NCI-H146 (cell line): ENCODE results near the gene CBFA2T3.

Experiments
- DNase-seq: peaks from one replicate; lab custom pipeline; 2025; lab: John Stamatoyannopoulos, UW

The CBFA2T3 gene

DNA sequence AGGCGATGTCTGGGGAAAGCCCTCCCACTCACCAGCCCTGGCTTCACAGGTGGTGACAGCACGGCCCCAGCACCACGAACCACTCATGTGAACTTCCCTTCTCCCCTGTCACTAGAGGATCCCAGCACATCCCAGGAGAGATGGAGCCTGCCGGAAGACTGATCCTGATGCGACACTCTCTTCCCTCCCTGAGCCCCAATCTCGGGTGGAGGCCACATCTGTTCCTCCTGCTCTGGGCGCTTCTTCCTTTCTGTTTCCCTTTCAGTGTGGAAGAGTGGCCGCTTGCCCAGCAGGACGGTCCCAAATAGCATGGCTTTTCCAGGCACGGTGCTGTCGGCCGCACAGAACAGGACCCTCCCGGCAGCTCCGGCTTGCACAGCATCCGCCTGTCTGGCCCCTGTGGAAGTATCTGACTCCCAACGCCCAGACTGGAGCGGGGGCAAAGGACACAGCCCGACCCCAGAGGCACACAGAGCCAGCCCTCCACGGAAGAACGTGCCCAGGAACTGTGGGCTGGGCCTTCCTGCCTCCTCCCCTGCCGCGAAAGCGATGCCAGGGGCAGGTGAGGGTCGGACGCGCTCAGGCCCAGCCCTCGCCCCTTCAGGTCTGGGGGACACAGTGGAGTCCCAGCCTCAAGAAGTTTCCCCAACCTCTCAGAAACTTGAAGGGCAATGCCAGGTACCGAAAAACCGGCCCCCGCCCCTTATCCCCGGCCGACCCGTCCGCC is 37.6 kb downstream of the CBFA2T3 start:
- no peak for DNase-seq

DNA sequence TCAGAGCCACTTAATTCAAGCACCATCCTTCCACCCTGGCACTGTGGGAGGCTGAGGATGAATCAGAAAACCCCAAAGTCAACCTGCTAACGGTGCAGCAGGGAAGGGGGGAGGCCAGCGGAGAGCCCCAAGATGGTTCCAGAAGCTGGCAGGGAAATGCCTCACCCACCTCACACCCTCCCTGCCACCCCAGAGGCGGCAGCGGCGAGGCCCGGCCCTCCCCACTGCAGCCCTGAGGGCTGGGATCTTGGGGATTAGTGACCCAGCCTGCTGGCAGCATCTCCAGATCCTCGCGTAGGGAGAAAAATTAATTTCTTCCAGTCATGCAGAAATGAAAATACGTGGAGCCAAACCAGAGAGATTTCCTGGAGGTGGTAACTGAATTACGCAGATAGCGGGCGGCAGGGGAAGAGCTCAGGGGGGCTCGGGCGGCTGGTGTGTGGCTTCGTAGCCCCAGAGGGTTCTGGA is 38.2 kb downstream of the CBFA2T3 start:
- DNase-seq, result no peak

GRCh38 chr16:88938119-88938776 is 38.8 kb downstream of the CBFA2T3 start:
- no peak for DNase-seq

GRCh38 chr16:88937206-88937621 is 39.8 kb downstream of the CBFA2T3 start:
- no peak for DNase-seq

DNA sequence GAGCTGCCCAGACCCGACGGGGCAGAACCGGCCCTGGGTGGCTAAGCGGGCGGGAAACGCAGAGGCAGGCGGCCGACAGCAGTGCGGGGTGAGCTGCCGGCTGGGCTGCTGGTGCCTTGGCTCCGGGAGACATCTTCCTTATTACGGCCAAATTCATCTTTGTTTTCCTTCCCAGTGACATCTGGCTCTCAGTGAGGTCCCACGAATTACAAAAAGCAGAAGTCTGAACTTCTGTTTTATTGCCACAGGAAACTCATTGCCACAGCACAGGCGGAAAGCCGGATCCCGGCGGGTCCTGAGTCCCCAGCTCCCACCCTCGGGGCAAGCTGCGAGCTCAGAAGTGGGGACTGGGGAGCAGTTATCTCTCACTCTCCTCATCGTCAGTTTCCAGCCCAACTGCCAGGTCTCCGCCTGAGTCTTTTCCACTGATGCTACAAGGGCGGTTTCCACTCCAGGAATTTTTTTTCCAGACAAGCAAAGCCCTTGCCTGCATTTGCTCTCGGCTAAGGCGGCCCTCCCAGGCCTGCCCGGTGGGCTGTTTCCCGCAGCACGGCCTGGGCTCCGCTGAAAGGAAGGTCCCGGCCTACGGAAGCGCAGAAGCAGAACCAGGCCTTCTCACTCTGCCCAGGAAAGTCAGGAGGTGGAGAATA is 40.3 kb downstream of the CBFA2T3 start:
- DNase-seq, result no peak

DNA sequence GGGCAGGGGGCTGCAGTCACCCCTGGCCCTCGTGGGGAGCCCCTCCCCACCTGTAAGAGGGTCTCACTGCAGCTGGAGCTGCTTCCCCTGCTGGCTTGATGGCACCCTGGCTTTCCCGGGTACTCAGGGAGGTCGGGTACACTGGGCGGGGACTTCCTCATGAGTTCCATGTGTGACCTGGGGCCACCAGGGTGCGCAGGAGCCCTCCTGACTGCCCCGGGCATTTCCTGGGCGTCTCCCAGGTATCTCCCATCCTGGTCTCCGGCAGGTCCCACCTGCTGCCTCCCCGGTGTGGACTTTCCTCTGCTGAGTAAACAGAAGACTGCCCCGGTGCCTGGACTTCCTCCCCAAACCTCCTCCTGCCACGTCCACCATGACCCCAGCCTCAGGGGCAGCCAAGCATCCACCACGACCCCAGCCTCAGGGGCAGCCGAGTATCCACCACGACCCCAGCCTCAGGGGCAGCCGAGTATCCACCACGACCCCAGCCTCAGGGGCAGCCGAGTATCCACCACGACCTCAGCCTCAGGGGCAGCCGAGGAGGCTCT is 40.9 kb downstream of the CBFA2T3 start:
- peak; percentile 53 for DNase-seq

DNA sequence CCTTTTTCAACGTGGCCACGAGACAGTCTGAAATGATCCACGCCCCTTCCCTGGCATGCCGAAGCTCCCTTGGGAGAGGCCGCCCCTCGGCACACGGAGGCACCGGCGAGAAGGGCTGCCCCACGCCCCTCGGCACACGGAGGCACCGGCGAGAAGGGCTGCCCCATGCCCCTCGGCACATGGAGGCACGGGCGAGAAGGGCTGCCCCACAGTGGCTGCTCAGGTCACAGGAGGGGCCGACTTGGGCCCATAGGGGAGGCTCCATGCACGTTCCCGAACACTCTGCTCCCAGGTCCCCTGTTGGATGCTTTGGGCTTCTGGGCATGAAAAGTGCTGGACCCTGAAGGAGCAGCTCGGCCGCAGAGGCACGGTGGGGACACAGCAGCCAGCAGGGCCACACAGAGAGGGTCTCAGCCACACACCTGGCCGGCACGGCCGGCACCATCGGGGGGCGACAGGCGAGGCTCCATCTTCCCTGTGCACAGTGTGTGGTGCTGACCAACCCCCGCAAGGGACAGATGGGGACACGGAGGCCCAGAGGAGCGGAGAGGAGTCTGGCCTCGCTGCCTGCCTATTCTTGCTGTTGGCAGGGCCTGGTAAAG is 42.8 kb downstream of the CBFA2T3 start:
- DNase-seq, result no peak

- no peak for DNase-seq
Observed at GRCh38 chr16:88932929-88933328, 44.1 kb downstream of the CBFA2T3 start.

DNA sequence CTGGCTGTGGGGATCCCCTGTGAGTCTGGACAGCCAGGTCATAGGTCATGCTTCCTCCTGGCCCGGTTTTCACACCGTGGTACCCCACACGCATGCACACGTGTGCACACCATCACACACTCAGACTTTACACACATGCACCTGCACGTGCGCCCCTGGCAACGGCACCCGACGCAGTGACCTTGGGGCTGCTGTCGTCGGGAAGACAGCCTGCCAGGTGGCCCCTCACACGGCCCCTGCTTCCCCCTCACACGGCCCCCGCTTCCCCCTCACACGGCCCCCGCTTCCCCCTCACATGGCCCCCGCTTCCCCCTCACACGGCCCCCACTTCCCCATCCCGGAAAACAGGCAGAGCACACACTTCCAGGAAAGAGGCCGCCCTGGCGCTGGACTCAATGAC is 45.1 kb downstream of the CBFA2T3 start:
- DNase-seq, result no peak

DNA sequence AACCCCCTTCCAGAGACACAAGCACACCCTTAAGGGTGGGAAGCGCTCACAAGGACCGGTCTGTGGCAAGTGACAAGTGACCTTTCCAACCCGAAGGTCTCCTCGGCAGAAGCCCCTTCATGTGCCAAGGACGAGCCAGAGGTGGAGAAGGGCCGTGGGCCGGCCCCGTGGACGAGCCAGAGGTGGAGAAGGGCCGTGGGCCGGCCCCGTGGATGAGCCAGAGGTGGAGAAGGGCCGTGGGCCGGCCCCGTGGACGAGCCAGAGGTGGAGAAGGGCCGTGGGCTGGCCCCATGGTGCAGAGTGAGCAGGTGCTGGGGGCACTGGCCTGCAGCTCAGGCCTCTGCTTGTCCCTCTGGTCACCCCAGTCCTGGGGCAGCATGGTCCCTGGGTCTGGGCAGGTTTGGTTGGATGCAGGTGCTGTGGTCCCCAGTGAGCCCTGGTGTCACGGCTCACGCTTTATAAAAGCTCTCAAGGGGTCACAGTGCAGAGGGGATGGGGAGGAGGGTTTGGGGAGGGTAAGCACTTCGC is 45.6 kb downstream of the CBFA2T3 start:
- DNase-seq, result no peak

DNA sequence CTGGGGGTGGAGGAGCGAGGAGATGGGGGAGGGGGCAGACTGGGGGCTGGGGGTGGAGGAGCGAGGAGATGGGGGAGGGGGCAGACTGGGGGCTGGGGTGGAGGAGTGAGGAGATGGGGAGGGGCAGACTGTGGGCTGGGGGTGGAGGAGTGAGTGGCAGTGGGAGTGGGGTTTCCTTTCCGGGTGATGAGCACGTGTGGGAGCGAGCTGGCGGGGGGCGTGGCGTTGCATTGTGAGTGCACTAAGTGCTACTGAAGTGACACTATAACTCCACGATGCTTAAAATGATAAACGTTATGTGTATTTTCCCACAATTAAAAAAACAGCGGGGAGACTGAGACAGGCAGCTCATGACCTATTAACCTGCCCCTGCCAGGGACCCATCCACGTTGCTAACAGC is 46.3 kb downstream of the CBFA2T3 start:
- no peak for DNase-seq

DNA sequence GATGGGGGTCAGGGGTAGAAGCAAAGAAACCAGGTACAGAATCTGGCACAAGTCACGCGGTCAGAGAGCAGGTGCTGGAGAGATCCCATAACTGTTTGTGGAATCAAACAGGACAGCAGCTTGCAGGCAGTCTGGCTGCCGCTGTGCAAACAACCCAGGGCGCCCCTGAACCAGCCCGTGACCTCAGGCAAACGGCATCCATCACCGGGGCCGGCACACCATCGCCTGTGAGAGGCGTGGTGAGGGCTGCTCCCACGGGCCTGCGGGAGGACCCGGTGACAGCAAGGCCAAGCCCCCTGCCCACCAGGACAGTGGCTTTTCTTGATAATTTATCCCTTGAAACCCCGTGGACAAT is 47.9 kb downstream of the CBFA2T3 start:
- peak; percentile 37 for DNase-seq

DNA sequence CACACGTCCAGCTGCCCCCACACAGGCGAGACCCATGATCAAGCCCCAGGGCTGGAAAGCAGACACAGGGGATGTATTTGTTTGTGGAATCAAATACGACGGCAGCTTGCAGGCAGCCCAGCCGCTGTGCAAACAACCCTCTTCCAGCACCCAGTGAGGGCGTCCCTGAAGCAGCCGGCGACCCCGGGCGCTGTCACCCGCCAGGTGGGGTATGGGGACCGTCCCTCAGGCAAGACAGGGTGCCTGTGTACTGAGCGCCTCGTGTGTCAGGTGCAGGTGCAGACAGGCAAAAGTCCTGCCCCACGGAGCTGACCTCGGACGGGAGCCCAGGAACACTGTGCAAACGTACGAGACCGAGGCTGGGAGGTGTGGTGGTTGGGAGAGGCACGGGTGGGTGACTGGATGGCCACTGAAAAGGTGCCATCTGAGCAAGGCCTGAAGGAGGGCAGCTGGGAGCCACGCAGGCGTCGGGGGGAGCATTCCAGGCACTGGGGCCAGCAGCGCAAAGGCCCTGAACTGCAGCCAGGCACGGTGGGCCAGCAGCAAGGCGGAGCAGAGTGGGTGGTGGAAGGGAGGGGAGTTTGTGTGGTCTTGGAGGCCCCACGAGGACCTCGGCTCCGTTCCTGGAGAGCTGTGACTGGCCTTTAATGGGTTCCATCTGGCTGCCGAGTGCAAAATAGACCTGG is 48.5 kb downstream of the CBFA2T3 start:
- DNase-seq, result peak; percentile 58

DNA sequence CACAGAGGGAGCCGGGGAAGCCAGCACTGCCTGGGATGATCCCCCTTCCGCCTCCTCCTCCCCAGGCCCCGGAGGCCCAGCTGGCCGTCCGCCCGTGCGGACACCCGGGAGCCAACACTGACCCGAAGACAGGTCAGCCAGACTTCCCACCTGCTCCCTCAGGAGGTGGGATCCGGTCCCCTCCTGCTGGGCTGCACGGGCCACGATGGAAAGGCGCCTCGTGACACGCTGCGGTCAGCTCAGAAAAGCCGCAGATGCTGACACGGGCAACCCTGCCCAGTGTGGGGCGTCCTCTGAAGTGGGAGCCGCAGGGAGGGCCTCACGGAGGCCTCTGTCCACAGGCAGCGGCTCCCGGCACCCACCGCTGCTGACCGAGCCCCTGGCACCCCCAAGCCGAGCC is 49.3 kb downstream of the CBFA2T3 start:
- DNase-seq, result no peak

DNA sequence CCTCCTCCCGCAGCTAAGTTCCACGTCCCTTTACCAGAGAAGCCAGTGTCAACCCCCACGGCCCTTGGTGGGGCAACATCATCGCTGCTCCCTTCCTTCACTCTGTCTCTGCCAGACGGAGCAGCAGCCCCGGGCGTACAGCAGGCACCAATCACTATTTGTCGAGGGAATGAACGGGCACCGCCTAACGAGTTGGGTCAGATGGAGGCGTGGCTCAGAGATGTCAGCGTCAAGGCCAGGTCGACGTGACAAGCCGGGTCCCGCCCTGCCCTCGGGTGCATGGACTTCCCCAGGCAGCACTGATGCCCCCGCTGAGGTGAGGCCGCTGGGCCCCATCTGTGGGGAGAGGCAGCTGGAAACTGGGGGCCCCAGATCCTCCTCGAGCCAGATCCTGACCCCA is 50.0 kb downstream of the CBFA2T3 start:
- no peak for DNase-seq

DNA sequence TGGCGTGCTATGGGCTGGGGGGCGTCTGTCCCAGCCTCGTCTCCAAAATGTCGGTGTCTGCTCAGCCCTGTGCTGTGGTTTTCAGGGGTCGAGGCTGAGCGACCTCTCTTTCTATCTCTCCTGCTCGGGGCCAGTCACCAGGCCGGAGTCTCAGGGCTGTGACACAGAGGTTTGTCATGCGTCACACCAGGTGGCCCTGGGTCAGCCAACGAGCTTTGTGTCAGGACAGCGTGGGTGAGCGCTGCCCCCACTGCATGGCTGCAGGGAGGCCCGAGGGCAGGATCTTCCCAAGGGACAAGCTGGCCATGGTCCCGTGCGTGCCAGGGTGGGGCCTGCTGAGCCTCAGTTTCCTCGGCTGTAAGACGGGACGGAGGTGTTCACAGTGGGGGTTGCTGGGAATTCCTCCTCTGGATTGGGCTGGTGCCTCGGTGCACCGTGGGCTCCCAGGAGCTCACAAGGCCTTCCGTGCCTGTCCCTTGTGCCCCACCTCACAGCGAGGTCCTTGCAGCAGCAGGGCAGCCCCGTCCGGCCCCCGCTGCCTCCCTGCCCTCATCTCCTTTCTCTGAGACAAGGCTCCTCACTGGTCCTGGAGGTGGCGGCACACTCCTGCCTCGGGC is 50.5 kb downstream of the CBFA2T3 start:
- DNase-seq, result no peak

- no peak for DNase-seq
Observed at GRCh38 chr16:88925540-88925887, 51.5 kb downstream of the CBFA2T3 start.

- peak; percentile 34 for DNase-seq
Observed at GRCh38 chr16:88924834-88925539, 52.0 kb downstream of the CBFA2T3 start.

DNA sequence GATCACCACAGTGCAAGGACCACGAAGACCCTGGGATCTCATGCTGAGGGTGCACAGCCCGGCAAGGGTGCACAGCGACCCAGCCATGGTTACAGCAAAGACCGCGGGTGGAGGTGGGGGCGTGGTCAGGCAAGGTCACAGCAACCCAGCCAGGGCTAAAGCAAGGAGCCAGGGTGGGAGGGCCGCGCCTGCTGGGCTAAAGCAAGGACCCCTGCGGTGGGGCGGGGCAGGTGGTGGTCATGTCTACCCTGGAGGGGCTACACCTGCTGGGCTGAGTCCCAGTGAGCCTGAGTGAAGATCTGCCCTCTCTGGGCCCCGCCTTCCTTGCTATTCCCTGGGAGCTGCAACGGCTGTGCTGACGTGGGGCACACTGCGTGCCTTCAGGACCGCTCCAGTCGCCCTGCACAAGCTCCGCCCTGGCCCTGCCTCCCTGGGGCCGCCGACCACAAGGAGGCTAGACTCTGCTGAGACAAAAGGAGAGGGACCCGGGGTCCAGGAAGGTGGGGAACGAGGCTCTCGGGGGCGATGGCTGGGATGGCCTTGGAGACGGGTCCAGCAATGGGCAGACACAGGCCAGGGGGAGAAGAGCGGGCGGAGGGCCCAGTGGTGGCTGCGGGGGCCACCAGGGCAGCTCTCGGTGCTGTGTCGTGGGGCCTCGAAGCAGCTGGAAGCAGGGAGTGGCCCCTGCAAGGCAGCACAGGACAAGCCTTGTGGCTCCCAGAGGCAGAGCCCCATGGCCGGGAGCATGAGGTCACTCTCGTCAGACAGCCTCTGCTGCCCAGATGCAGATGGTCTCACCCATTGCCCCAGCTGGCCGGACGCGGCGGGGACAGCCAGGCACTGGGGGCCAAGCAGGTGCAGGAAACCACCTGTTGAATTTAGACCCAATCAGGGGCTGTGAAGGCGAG is 52.8 kb downstream of the CBFA2T3 start:
- no peak for DNase-seq

DNA sequence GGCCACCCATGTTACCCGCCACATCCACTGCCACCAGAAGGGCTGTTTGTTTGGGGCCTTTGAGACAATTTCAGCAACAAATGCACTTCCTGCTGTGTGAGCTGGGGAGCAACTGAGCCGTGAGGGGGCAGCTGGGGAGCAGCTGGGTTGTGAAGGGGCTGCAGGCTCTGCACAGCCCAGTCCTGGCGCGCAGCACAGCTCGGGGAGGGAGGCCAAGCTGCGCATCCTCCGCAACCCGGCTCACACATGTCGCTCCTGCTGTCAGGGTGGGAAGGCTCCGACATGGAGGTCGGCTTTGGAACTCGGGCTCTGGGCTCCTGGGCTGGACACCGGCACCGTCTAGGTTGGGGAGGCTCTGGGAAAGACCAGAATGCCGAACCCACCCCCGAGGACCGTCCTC is 53.6 kb downstream of the CBFA2T3 start:
- DNase-seq, result no peak
